Rectal smooth muscle tissue (tissue), 1 donor: ENCODE results near the gene MCCC1.

Experiments
- H3K27ac ChIP-seq: one replicate; pipeline ENCODE4 v1.7.0; 2013; ENCODE audit warnings: low read depth, low read length, inconsistent platforms
- H3K27me3 ChIP-seq: one replicate; pipeline ENCODE4 v1.7.0; 2013; ENCODE audit warnings: low read length; ENCODE audit not compliant: control insufficient read depth, insufficient read depth
- H3K36me3 ChIP-seq: one replicate; pipeline ENCODE4 v1.7.0; 2013; ENCODE audit warnings: low read length; ENCODE audit not compliant: control insufficient read depth, insufficient read depth
- H3K4me1 ChIP-seq: one replicate; pipeline ENCODE4 v1.7.0; 2013; ENCODE audit warnings: low read length; ENCODE audit not compliant: control insufficient read depth, insufficient read depth
- H3K4me3 ChIP-seq: one replicate; pipeline ENCODE4 v1.7.0; 2013; ENCODE audit warnings: low read length
- H3K9ac ChIP-seq: one replicate; pipeline ENCODE4 v1.7.0; 2013; ENCODE audit warnings: low read length

The MCCC1 gene

GRCh38 chr3:183098536-183099025 is 715 bp downstream of the MCCC1 start:
- Histone ChIP-seq H3K4me1 (peaks cover 6% of the 10 kb centered on the region), H3K4me3 (peak overlapping the region; percentile 100), H3K27ac (peak overlapping the region; percentile 88), H3K36me3 (no peaks in the 10 kb centered on the region), H3K9ac (peak overlapping the region; percentile 92), H3K27me3 (no peaks in the 10 kb centered on the region)

GRCh38 chr3:183094711-183095110 is 4.6 kb downstream of the MCCC1 start:
- H3K36me3 ChIP-seq, result peaks cover 3% of the 10 kb centered on the region
- H3K4me3 ChIP-seq, result no peak overlapping the region
- H3K4me1 ChIP-seq, result peaks cover 4% of the 10 kb centered on the region
- no peak overlapping the region for H3K9ac ChIP-seq
- H3K27me3 ChIP-seq, result no peaks in the 10 kb centered on the region
- no peak overlapping the region for H3K27ac ChIP-seq

DNA sequence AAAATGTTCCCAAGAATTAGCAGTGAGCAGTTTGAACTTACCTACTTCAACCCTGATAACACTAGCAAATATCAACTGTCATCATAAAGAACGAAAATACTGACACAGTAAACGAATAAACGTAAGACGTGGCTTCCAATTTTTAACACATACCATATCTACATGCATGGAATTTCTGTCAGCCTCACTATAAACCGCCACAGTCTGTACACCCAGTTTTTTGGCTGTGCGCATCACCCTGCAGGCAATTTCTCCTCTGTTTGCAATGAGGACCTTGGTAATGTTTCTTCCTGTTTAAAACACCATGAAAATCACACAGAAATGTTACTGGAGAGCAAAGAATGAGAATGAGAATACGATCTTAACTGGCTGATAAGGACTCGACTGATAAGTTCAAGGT is 7.0 kb downstream of the MCCC1 start:
- H3K4me1 ChIP-seq, result no peaks in the 10 kb centered on the region
- H3K27ac ChIP-seq, result no peak overlapping the region
- H3K27me3 ChIP-seq, result no peaks in the 10 kb centered on the region
- H3K9ac ChIP-seq, result no peak overlapping the region
- H3K4me3 ChIP-seq, result no peak overlapping the region
- H3K36me3 ChIP-seq, result peaks cover 3% of the 10 kb centered on the region

- H3K27ac ChIP-seq, result no peak overlapping the region
- H3K4me1 ChIP-seq, result no peaks in the 10 kb centered on the region
- H3K27me3 ChIP-seq, result no peaks in the 10 kb centered on the region
- H3K4me3 ChIP-seq, result no peak overlapping the region
- H3K36me3 ChIP-seq, result peaks cover 6% of the 10 kb centered on the region
- no peak overlapping the region for H3K9ac ChIP-seq
Observed at GRCh38 chr3:183087184-183087583, 12.1 kb downstream of the MCCC1 start.

GRCh38 chr3:183085634-183086390 is 13.5 kb downstream of the MCCC1 start:
- no peaks in the 10 kb centered on the region for H3K27me3 ChIP-seq
- H3K36me3 ChIP-seq, result peaks cover 4% of the 10 kb centered on the region
- H3K9ac ChIP-seq, result no peak overlapping the region
- no peaks in the 10 kb centered on the region for H3K4me1 ChIP-seq
- H3K4me3 ChIP-seq, result no peak overlapping the region
- H3K27ac ChIP-seq, result no peak overlapping the region

DNA sequence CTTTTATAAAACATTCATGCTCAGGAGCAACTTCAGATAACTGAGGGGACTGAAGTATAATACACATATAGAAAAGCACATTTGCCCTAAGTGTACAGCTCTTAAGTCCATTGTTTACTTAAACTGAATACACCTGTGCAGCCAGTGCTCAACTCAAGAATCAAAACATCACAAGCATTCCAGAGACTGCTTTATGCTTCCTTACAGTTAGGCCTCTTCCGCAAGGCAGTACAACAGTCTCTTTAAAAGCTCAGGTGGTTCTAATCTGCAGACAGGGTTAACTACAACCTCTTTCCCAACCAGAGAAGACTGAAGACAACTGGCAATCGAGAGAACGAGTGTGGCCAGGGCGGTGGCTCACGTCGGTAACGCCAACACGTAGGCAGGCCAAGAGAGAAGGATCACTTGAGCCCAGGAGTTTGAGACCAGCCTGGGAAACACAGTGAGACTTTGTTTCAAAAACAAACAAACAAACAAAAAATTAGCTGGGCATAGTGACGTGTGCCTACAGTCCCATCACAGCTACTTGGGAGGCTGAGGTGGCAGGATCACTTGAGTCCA is 16.9 kb downstream of the MCCC1 start:
- H3K9ac ChIP-seq, result no peak overlapping the region
- H3K4me1 ChIP-seq, result no peaks in the 10 kb centered on the region
- H3K27ac ChIP-seq, result no peak overlapping the region
- H3K27me3 ChIP-seq, result no peaks in the 10 kb centered on the region
- H3K4me3 ChIP-seq, result no peak overlapping the region
- peaks cover 4% of the 10 kb centered on the region for H3K36me3 ChIP-seq

- no peak overlapping the region for H3K9ac ChIP-seq
- no peak overlapping the region for H3K4me3 ChIP-seq
- H3K27ac ChIP-seq, result no peak overlapping the region
- H3K27me3 ChIP-seq, result no peaks in the 10 kb centered on the region
- no peaks in the 10 kb centered on the region for H3K4me1 ChIP-seq
- H3K36me3 ChIP-seq, result peaks cover 2% of the 10 kb centered on the region
Observed at GRCh38 chr3:183081459-183082183, 17.7 kb downstream of the MCCC1 start.

DNA sequence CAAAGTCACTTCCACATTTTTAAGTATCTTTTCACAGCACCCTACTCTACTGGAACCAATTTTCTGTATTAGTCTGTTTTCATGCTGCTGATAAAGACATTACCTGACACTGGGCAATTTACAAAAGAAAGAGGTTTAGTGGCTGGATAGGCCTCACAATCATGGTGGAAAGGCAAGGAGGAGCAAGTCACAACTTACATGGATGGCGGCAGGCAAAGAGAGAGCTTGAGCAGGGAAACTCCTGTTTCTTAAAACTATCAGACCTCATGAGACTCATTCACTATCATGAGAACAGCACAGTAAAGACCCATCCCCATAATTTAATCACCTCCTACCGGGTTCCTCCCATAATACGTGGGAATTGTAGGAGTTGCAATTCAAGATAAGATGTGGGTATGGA is 18.7 kb downstream of the MCCC1 start:
- H3K36me3 ChIP-seq, result peaks cover 2% of the 10 kb centered on the region

DNA sequence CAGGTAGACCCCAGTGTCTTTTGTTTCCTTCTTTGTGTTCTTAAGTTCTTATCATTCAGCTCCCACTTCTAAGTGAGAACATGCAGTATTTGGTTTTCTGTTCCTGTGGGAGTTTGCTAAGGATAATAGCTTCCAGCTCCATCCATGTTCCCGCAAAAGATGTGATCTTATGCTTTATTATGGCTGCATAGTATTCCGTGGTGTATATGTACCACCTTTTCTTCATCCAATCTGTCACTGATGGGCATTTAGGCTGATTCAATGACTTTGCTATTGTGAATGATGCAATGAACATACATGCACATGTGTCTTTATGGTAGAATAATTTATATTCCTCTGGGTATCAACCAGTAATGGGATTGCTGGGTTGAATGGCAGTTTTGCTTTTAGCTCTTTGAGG is 24.4 kb downstream of the MCCC1 start:
- Histone ChIP-seq H3K27ac (no peak overlapping the region), H3K9ac (no peak overlapping the region), H3K36me3 (peaks cover 4% of the 10 kb centered on the region), H3K4me1 (no peaks in the 10 kb centered on the region), H3K27me3 (no peaks in the 10 kb centered on the region), H3K4me3 (no peak overlapping the region)

More for the DNA sequence above, 18.7 kb downstream of the MCCC1 start:
- no peak overlapping the region for H3K4me3 ChIP-seq
- H3K27me3 ChIP-seq, result no peaks in the 10 kb centered on the region
- H3K4me1 ChIP-seq, result no peaks in the 10 kb centered on the region
- no peak overlapping the region for H3K9ac ChIP-seq
- H3K27ac ChIP-seq, result no peak overlapping the region

DNA sequence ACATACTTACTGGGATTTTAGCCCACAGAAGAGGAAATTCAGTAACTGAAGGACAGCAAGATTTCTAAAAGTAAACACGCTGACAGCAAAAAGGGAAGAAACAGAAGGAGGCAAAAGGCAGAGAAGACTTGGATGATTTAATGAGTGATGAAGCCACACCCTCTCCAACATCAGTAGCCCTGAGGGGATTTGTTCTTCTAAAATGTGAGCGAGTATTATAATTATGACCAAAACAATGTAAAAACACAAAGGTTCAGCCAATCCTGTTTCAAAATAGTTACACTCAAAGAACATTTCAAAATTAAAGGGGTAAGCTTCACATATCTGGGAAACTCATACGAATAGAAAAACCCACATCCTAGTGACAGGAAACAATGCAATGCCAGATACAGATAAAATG is 25.0 kb downstream of the MCCC1 start:
- no peaks in the 10 kb centered on the region for H3K4me1 ChIP-seq
- peaks cover 4% of the 10 kb centered on the region for H3K36me3 ChIP-seq
- no peak overlapping the region for H3K4me3 ChIP-seq
- H3K27ac ChIP-seq, result no peak overlapping the region
- H3K27me3 ChIP-seq, result no peaks in the 10 kb centered on the region
- H3K9ac ChIP-seq, result no peak overlapping the region

DNA sequence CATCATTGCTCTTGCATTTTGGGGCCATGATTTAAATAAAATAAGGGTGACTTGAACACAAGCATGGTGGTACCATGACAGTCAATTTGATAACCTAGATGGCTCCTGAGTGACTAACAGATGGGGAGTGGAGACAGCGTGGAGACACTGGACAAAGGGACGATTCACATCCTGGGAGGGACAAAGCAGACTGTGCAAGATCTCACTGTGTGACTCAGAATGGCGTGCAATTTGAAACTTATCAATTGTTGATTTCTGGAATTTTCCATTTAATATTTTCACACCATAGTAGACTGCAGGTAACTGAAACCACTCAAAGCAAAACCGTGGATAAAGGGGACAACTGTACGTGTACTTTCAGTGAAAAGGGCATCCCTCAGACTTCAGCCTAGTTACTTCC is 25.5 kb downstream of the MCCC1 start:
- Histone ChIP-seq H3K4me1 (no peaks in the 10 kb centered on the region), H3K4me3 (no peak overlapping the region), H3K9ac (no peak overlapping the region), H3K36me3 (peaks cover 4% of the 10 kb centered on the region), H3K27me3 (no peaks in the 10 kb centered on the region), H3K27ac (no peak overlapping the region)

DNA sequence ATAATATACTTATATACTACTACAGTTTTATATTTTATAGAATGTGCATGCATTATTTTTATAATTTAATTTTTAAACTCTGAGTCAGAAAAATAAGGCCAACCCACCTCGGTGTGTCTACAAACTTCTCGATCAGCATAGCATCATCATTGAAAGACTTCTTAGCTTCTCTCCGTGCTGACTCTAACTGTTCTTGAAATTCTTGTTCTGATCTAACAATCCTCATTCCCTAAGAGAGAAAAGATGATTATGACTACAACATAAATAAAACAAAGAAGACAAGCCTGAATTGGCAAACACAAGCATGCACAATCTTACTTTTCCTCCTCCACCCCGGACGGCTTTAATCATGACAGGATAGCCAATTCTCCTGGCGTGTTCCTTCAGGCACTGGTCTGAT is 28.4 kb downstream of the MCCC1 start:
- no peaks in the 10 kb centered on the region for H3K4me1 ChIP-seq
- no peak overlapping the region for H3K27ac ChIP-seq
- H3K4me3 ChIP-seq, result no peak overlapping the region
- H3K9ac ChIP-seq, result no peak overlapping the region
- no peaks in the 10 kb centered on the region for H3K27me3 ChIP-seq
- peaks cover 7% of the 10 kb centered on the region for H3K36me3 ChIP-seq
